HG02588 (cell line): ENCODE measurements around the gene OR4B1.

Experiments used
- ATAC-seq: cut with Tn5 transposase; IDR thresholded peaks from one replicate; pipeline ENCODE4 v1.9.1; 2021; ENCODE audit warnings: mild to moderate bottlenecking, moderate library complexity; ENCODE audit not compliant: unreplicated experiment

OR4B1 gene

DNA sequence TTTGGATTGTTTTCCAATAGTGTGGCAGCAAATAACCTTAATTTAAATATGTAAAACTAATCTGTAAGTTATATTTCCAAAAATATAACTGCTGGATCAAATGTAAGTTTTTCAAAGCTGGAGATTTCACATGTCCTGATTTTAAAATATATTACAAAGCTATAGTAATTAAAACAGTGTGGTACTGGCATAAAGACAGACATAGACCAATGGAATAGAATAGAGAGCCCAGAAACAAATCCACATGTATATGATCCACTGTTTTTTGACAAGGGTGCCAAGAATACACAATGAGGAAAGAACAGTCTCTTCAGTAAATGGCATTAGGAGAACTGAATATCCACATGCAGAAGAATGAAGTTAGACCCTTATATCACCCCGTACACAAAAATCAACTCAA is 32.3 kb downstream of the OR4B1 start:
- ATAC-seq = no peak

DNA sequence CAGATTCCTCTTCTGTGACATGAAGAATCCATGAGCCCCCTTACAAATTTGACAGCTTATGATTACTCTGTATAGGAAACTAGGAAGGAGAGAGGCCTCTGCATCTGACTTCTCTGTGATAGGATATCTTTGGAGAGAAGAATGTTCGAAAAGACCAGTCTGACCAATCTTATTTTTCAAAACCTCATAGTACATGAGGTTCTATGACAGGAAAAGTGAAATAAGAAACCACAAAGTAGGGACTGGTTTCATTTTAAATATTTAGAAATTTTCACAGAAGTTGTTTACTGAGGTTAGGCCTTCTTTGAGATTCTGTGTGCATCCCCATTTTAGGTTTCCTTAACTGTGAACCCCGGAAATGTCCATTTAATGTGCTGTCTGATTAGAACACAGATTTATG is 45.0 kb downstream of the OR4B1 start:
- ATAC-seq = no peak

DNA sequence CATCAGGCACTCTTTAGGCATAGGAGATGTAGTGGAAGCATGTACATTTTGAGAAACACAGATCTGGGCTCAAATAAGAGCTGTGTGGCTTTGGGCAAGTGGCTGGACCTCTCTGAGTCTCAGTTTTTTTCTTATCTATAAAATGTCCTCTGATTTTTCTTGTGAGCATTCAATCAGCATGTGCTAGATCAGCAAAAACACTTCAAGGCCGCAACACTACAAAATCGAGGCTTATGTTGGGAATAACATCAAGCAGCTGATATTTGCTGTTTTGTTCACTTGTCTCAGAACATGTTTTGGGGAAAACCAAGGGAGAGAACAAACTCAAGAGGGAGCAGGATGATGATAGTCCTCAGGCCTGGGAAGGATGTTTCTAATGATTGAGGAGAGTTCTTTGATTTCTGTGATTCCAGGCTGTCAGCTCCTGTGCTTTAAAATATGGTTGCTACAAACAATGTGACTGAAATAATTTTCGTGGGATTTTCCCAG is 46.9 kb downstream of the OR4B1 start, which contains the start of gene OR4X1:
Gene OR4X1 (plus strand): TSS at position 439 of the 489 bp plus-strand sequence. CDS start 0 bp downstream, at position 439.
- no peak for ATAC-seq
